Activated CD8-positive, alpha-beta memory T cell treated with anti-CD3 and anti-CD28 coated beads, Interleukin-2, amount 50 U/mL, for 24 hours (primary cell): ENCODE results near the gene ASTL.
"Not testable (repeated sequence)": the region's sequence is repeated elsewhere in the genome, so short reads cannot be mapped to it uniquely, and the experiment has no call there.

Source experiments
- DNase-seq: peaks from one replicate; pipeline ENCODE4 v3.0.0-alpha.2; 2020; ENCODE audit errors: extremely low read depth

The ASTL gene

GRCh38 chr2:96098900-96099590 lies 39.3 kb downstream of the ASTL start:
- DNase-seq: no peak

- no peak for DNase-seq
These were observed 40.1 kb downstream of the ASTL start for GRCh38 chr2:96097951-96098823.

GRCh38 chr2:96097441-96097840 lies 40.9 kb downstream of the ASTL start:
- no peak for DNase-seq

- no peak for DNase-seq
These were observed 43.1 kb downstream of the ASTL start for GRCh38 chr2:96095116-96095636.

- no peak for DNase-seq
These were observed 44.8 kb downstream of the ASTL start for GRCh38 chr2:96093528-96093927.

GRCh38 chr2:96092951-96093350 lies 45.4 kb downstream of the ASTL start:
- DNase-seq: no peak

- DNase-seq: no peak
These were observed 45.8 kb downstream of the ASTL start for GRCh38 chr2:96092573-96092877.

- DNase-seq: no peak
These were observed 46.4 kb downstream of the ASTL start for GRCh38 chr2:96091711-96092572.

GRCh38 chr2:96091141-96091710 lies 47.1 kb downstream of the ASTL start:
- no peak for DNase-seq

- no peak for DNase-seq
These were observed 47.9 kb downstream of the ASTL start for GRCh38 chr2:96090196-96090926.

GRCh38 chr2:96089356-96090195 lies 48.7 kb downstream of the ASTL start:
- no peak for DNase-seq

- DNase-seq: no peak
These were observed 49.7 kb downstream of the ASTL start for GRCh38 chr2:96088340-96089335.

GRCh38 chr2:96087130-96087529 lies 51.2 kb downstream of the ASTL start:
- no peak for DNase-seq

GRCh38 chr2:96085541-96086355 lies 52.6 kb downstream of the ASTL start:
- DNase-seq: no peak

GRCh38 chr2:96084858-96085518 lies 53.3 kb downstream of the ASTL start:
- DNase-seq: not testable (repeated sequence)

- no peak for DNase-seq
These were observed 54.1 kb downstream of the ASTL start for GRCh38 chr2:96083989-96084857.
